T-helper 22 cell (primary cell): Measurements from ENCODE around the gene TNNI2.
A peak's percentile ranks its signal among the peaks of the same experiment; 100 is the strongest.

Source experiments
- DNase-seq: peaks from one replicate; pipeline ENCODE4 v3.0.0-alpha.2; 2020; ENCODE audit warnings: low read depth

The TNNI2 gene

DNA sequence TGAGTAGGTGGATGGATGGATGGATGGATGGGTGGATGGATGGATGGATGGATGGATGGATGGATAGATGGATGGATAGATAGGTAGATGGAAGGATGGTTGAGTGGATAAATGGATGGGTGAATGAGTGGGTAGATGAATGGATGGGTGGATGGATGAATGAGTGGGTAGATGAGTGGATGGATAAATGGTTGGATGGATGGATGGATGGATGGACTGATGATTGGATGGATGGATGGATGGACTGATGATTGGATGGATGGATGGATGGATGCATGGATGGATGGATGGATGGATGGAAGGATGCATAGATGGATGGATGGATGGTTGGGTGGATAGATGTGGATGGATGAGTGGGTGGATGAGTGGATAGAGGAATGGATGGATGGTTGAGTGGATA is 17.2 kb upstream of the TNNI2 start:
- no peak for DNase-seq

DNA sequence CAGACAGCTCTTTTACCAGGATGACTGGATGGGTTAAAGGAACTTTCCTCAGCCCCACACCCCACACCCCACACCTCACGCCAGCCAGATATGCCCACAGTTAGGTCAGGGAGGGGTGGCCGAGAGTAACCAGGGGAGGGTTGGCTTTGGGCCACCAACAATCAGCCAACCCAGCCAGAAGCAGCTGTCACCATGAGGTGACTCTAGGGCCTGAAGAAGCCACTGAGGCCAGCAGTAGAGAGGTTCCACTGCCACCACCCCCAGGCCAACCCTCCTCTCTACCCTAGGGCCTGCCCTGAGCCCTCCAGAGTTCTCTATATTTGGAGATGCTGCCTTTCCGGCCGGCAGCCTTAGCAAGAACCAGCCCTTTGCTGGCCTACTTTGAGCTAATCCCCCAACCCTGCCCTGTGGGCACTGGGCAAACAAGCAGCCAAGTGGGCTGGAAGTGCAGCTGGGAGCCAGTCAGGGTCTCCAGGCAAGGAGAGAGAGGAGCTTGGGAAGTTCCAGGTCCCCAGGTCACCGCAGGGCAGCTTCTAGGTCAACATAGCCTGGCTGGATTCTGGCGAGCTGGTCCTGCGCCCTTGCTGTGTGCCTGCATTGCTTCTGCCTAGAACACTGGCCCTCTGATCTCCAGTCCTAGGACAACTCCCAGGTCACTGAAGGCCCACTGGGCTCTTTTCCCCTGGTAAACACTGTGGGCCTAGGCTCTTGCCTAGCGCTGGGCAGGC is 16.0 kb upstream of the TNNI2 start:
- no peak for DNase-seq

DNA sequence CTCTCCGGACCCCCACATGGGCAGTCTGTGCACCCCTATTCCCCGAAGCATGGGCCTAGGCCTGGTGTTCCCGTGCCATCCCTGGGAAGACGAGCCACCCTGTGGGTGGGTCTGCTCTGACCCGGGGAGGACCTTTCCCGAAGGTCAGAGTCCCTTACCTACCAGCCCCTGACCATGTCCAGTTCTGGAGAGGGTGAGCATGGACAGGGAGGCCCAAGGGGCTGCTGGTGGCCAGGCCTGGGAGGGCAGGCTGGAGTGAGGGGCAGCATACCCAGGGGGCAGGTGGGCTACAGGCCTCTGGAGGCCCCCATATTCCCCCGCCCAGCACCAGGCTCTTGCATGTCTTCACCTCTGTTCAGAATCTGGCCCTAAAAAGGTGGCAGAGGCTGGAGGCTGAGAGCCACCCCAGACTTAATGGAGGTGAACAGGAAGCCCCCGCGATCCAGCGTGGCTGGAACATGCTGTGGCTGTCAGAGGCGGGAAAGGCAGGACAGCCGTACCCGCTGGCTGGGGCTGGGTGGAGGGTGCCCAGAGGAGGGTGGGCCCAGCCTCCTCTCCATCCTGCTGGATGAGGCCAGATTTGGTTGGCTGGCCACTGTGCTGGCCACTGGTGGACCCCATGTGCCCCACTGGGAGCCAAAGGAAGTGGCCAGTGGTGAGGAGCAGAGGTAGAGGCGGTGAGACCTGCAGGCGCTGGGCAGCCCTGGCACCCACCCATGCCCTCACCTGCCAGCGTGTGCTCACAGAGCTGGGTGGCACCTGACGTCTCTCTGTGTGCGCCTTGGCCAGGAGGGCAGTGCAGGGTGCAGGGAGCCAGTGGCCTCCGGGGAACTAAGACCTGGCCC is 15.2 kb upstream of the TNNI2 start:
- DNase-seq = no peak

DNA sequence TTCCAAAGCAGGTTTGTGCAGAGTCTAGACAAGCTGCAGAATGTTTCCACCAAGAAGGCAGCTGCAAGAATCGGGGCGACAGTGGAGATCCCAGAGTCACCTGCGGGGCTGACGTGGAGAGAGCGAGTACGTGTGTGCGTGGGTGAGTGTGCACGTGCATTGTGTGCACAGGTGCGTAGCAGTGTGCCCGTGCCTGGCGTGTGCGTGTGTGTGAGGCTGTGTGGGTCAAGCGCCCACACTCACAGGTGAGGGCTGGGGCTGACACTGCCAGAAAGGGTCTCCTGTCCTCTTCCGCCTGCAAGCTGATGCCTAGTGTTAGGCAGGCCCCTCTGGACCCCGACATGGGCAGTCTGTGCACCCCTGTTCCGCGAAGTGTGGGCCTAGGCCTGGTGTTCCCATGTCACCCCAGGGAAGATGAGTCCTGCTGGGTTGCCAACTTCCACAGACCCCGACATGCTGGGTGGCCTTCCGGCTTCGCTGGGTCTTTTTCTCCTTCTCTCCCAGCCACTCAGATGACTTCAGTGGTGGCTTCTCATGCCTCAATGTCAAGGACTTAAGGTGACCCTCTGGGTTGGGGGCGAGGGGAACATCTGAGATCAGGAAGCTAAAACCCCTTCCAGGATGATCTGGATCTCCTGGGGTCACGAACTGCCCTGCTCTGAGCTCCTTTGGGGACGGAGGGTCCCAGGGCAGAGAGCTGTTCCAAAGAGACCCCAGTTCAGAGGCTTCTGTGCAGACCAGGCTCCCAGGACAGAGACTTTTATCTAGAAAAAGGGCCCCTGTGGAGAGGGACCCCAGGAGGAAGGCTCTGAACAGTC is 14.4 kb upstream of the TNNI2 start:
- DNase-seq = no peak

DNA sequence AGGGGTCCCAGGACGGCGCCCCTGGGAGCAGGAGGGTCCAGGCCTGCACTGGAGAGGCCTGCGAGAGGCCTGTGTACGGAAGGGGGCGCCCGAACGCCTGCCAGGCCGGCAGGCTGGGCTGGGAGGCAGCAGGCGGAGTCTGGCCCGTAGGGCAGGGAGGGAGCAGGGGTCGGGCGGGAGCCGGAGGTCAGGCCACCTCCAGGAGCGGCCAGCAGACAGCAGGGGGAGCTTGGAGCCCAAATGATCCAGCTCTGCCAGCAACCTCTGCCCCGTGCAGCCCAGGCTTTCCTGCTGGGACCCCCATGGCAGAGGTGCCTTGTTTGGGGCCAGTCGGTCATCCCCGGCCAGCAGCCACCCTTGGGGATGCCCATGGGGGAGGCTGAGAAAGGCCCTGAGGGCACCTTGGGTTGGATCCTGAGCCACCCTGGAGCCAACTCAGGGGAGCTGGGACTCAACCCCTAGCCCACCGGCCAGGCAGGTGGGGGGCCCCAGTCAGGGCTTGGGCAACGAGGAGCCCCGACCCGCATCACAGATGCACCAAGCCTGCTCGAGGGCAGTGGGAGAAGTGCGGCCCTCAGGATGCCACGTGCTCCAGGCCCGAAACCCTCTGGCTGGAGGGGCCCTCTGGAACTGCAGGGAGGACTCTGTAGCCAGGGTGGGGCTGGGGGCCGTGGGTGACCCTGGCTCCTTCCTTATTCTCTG is 13.6 kb upstream of the TNNI2 start:
- no peak for DNase-seq

DNA sequence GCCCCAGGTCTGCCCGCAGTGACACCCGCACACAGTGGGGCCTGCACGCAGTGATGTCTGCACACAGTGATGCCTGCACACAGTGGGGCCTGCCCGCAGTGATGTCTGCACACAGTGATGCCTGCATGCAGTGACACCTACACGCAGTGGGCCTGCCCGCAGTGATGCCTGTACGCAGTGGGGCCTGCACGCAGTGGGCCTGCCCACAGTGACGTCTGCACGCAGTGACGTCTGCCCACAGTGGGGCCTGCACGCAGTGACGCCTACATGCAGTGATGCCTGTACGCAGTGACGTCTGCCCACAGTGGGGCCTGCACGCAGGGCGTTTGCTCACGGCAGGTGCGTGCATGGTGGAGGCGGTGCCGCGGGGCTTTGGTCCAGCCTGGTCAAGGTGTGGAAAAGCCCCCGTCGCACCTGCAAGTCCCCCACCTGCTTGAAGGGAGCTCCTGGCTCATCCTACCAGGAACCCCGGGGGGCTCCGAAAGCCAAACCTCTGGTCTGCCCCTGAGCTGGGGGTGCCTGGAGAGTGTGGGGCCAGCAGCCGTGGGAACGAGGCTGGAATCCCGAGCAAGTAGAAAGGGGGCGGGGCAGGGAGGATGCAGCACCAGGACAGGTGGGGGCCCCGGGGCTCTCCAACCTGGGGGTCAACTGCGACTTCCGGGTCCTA is 12.9 kb upstream of the TNNI2 start:
- no peak for DNase-seq

DNA sequence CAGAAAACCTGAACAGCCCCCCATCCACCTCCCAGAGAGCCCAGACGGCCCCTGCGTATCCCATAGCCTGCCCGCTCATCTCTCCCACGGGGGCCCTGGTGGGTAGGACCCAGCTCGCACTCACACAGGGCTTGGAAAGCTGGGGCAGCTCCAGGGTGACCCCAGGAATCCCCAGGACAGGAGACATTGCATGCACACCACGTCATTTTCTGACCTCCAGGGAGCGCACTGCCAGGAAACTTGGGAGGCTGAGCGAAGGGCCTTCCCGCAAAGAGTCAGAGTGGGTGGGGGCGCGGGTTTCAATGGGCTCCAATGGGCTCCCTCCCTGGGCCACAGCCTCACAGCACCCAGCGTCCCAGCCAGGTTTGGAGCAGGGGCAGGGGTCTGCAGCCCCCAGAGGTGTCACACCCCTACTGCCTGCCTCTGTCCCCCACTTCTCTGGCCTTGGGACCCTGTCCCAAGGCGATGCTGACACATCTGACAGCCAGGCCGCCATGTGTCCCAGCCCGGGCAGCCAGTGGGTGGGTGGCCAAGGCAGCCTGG is 12.2 kb upstream of the TNNI2 start:
- no peak for DNase-seq

DNA sequence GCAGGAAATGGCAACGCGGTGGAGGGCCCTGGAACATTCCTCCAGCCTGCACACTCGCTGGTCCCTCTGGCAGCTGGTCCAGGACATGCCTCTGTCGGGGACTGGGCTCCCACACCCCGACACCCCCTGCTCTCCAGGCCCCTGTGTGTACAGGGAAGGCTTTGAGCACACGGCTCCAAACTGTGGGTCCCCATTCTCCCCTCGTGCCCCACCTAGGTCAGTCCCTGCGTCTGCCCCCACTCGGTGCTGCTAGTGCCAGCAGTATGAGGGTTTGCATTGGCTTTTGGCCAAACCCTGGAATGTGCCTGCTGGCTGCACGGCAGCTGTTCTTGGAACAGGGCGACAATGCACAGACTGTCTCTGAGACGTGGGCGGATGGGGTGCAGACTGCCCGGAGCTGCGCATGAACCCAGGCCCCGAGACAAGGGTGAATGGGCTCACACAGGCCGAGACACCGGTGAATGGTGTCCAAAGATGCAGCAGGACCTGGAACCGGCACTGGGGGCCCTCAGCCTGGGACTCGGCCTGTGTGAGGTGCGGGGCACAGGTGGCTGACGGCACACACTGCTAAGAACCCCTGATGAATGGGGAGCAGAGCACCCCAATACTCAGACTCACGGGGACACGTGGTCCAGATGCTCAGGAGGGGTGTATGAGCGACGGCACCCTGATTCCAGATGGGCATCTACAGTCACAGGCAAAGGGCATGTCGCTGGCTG is 11.5 kb upstream of the TNNI2 start:
- DNase-seq = no peak

DNA sequence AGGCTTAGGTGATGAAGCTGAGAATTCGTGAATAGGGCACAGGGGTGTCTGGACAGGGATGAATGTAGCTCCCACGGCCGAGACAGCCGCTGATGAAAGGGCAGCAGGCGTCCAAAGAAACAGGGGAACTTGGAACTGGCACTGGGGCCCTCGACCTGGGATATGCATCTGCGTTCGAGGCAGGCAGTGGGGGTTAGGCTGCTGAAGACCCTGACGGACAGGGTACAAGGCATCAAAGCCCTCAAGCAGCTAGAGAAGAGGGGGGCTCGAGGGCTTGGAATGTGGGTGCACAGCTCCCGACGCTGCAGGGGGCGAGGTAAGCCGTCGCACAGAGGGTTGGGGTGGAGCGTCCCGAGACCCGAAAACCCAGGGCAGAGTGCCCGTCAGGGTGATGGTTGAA is 10.8 kb upstream of the TNNI2 start:
- DNase-seq = no peak

DNA sequence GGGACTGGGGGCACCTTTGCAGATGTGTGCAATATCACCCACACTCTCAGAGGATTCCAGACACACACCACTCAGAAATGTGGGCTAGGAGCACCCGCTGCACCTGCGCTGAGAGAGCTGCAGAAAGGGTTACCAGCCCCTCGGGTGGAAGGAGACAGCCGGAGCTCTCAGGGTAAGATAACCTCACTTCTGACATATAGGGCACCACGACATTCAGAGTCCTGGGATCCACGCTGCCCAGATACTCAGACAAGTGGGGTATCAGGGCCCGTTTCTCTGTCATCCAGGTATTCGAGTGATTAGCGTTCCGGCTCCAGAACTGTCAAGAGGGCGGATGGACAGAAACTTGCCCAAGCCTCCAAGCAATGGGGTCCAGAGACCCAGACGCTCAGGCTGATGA is 10.2 kb upstream of the TNNI2 start:
- no peak for DNase-seq

DNA sequence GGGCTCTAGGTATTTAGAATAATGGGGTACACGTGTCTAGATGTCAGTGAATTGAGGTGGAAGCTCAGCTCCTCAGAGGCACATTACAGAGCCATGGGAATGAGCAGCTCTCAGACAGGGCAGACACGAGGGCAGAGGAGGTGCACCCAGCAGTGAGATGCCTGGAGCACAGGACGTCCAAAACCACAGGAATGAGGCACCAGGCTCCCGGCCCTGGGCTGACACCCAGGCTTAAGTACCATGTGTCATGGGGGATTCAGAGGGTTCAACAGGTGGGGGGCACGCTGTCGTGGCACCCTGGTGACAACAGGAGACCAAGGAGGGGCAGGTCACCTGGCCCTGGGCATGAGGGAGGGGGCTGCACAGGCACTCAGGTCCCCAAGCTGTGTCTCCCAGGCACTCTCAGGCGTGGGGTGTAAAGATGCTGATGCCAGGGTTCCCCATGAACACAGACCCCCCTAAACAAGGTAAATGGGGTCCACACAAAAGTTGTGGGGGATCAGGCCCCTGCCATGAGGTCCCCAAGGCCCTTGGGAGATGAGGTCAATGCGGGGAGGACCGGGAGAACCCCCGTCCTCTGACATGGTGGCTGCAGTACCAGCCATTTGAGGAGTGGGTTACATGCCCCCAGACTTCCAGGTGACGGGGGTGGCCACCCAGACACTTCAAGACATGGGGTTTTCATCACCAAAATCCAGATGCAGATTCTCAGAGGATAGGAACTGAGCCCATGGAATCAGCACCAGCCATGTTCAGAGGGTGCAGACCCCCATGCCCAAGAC is 9.6 kb upstream of the TNNI2 start:
- DNase-seq = no peak

DNA sequence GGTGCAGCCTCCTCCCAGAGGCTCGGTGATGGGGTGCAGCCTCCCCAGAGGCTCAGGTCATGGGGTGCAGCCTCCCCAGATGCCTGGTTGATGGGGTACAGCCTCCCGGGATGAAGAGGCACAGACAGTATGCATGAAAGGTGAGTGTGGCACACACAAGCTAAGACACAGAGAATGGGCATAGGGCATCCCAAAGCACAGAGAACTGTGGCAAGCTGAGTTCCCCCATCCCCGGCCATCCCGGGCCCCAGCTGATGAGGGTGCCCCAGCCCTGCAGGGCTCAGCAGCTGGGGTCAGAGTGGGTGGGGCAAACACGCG is 8.8 kb upstream of the TNNI2 start:
- no peak for DNase-seq

DNA sequence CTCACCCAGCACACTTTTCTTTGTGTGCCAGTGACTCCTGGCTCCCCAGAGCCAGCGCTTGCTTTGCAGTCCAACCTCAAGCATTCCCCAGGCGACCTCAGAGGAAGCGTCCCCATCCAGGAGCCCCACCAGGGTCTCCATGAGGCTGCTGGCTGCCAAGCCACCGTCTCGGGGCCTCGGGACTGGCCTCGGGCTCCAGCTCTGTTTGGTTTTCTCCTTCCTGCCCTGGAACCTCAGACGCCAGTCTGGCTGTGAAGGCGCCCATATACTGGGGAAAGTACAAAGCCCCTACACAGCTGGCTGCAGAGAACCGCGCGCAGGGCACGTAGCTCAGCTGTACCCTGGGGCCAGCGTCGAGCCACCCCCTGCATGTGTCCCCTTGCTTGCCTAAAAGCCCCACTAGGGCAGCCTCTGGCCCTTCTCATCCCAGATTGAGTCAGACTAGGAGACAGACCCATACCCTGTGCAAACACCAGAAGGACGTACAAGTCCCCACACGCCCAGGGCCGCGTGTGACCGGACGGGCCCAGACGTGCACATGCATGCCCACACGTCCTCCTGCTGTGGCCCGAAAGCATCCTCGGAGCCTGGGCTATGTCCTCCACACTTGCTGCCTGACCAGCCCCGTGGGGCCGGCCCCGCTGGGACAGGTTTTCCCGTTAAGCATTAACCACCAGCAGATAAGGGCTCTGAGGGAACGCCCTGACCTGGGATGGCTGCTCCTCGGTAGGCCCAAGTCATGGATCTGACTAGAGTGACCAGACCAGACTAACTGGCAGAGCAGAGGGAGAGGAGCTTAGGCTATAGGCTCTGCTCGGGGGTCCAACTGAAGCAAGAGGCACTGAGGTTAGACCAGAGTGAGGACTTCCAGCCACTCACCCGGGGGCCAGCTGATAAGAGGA is 8.2 kb upstream of the TNNI2 start:
- no peak for DNase-seq

DNA sequence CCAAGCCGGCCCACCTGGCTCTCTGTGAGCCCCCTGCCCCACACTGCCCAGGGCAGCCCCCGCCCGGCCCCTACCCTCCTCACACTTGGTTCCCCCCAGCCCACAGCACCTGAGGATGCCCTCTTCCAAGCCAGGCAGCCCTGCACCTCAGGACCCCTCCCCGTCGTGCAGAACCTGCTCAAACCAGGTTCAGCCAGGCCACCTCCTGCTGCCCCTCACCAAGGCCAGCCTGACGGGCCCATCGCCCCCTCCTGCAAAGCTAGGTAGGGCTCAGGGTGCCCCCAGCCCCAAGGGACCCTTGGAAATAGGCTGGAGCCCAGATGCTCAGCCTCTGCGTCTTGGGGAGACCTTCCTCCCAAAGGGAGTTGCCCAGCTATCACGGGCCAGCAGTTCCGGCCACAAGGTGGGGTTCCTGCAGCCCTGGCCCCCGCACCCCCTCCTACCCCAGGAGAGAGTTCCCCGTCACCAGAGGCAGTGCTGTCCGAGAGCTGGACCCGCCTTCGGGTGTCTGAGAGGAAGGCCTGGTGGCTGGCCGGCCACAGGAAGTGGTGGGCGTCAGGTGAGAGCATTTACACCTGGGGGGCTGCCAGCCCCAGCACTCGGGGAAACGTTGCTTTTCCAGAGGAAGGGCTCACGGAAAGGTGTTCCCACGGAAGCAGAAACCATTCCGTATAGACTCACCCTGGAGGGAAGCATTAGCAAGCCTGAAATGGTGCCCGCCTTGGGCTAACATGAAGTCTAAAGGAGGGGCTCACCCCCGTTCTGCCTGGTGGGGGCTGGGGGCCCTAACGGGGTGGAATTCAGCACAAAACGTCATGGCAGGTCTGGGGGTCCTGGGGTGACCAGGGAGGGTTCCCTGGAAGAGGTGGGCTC is 7.2 kb upstream of the TNNI2 start:
- DNase-seq = no peak

DNA sequence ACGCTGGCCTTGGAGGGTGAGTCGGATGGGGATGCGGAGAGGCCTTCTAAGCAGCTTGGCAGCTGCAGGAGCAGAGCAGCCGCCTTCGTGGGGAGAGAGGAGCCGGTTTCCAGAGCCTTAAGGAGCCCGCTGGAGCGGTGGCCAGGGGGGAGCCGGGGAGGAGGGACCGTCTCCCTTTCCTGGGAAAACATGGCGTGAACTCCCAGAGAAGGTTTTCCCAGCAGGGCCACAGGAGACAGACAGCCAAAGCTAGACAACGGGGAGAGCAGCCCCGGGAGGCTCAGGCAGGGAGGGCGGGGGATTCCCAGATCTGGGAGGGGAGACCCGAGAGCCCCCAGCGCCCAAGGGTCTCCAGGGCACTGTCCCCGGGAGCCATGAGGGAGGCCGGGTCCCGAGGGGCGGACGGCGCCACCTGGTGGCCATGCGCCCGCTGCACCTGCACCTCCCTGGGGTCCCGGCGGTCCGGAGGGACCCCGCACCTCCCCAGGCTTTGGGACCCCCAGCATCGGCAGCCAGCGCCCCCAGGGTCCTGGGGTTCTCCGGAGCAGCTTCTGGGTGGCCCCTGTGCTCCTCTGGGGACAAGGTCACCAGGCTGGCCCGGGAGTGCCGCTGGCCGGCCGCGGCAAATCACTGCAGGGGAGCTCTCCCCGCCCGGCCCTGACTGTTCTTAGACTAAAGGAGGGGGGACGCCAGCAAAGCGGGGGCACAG is 6.4 kb upstream of the TNNI2 start:
- DNase-seq = peak; percentile 37

DNA sequence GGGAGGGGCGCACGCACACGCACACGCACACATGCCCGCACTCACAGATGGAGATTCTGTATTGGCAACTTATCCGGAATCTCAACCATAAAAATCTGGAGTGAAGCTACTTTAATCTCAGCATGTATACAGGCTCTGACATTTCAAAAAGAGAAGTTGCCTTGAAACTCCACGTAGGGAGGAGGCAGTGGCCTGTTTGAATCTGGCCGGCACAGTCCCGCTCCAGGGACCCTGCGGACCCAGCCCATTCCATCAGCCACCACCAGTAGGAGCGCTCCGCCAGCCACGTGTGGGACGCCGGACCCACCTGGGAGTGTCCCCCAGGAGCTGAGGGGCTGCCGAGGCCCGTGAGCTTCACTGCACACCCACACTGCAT is 5.9 kb upstream of the TNNI2 start:
- no peak for DNase-seq

DNA sequence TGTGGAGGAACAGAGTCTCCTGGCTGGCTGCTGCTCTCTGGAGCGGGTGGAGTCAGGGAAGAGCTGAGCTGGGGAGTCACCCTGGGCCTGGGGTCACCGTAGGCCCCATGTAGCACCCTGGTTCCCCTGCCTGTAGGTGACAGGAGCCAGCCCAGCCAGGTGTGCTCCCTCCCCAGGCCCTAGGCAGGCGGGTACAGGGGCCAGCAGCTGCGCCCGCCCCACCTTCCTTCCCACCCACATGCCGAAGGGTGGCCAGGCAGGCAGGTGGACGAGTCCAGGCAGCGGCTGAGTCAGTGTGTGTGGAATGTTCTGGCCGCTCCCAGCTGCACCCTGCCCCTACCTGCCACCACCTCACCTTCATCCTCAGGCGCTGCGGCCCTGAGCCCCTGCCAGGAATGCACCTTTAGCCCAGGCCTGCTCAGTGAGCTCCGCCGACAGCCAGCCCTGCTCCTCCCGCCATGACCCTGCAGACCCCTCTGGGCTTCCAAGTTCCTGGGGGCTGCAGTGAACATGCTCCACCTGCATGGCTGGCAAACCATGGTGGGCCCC is 4.6 kb upstream of the TNNI2 start:
- DNase-seq = no peak
